BLaER1 (cell line): Measurements from ENCODE around the gene FOXN3.
A peak's percentile ranks its signal among the peaks of the same experiment; 100 is the strongest.

Source experiments
- H3K27ac ChIP-seq: shearing (Covaris generic); formaldehyde crosslinking; 2 replicates; pipeline ENCODE4 v1.8.1; 2022
- H3K27me3 ChIP-seq: shearing (Covaris generic); formaldehyde crosslinking; 2 replicates; pipeline ENCODE4 v1.8.1; 2022
- H3K36me3 ChIP-seq: shearing (Covaris generic); formaldehyde crosslinking; 2 replicates; pipeline ENCODE4 v1.8.1; 2022
- H3K4me1 ChIP-seq: shearing (Covaris generic); formaldehyde crosslinking; 2 replicates; pipeline ENCODE4 v1.8.1; 2022
- H3K4me2 ChIP-seq: shearing (Covaris generic); formaldehyde crosslinking; 2 replicates; pipeline ENCODE4 v1.8.1; 2022
- H3K4me3 ChIP-seq: shearing (Covaris generic); formaldehyde crosslinking; 2 replicates; pipeline ENCODE4 v1.8.1; 2022
- H3K9ac ChIP-seq: shearing (Covaris generic); formaldehyde crosslinking; 2 replicates; pipeline ENCODE4 v1.8.1; 2022
- H3K9me3 ChIP-seq: shearing (Covaris generic); formaldehyde crosslinking; 2 replicates; pipeline ENCODE4 v1.8.1; 2022
- H4K20me1 ChIP-seq: shearing (Covaris generic); formaldehyde crosslinking; 2 replicates; pipeline ENCODE4 v1.8.1; 2022
- Cebpa-rat ChIP-seq: shearing (Covaris generic); IDR thresholded peaks from 2 replicates; pipeline ENCODE4 v1.8.1; 2022

FOXN3 gene

DNA sequence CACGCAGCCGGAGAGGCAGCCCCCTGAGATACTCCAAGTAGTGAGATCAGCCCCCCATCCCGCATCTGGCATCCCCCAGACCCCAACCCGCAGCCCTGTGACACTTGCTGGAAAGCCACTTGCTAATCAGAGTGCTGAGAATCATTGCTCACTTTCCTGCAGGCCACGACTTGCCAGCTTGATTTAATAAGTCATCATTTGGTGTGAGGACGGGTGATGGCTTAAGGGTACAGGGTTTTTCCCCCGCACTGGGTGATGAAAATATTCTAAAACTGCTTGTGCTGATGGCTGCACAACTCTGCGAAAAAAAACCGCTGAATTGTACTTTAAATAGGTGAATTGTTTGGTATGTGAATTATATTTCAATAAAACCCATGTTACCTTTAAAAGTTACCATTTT lies 171.2 kb downstream of the FOXN3 start:
- H3K9me3 ChIP-seq, result peaks cover 7% of the 10 kb centered on the region
- H3K9ac ChIP-seq, result no peak overlapping the region
- H3K27ac ChIP-seq, result no peak overlapping the region
- no peak overlapping the region for H3K4me3 ChIP-seq
- no peak overlapping the region for H3K4me2 ChIP-seq
- no peaks in the 10 kb centered on the region for H3K27me3 ChIP-seq
- TF ChIP-seq Cebpa-rat, result no peak
- peaks cover 62% of the 10 kb centered on the region for H4K20me1 ChIP-seq
- H3K4me1 ChIP-seq, result peaks cover 76% of the 10 kb centered on the region
- peaks cover 35% of the 10 kb centered on the region for H3K36me3 ChIP-seq

DNA sequence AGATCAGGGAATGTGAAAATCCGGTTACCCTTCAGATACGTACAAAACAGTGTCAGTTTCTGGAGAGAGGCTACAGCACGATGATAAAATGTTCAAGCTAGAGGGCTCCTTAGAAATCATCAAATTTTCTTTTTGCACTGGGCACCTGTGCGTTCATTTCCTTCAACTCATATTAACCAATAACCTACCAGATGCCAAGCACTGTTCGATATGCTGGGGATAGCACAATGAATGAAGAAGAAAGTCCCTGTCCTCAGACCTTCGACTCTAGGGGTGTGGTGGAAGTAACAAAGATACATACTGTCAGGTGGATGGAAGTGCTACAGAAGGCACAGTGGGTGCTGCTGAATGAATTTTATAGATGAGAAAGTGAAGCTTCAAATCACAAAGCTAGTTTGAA lies 172.3 kb downstream of the FOXN3 start:
- H3K27me3 ChIP-seq, result no peaks in the 10 kb centered on the region
- H3K36me3 ChIP-seq, result peaks cover 25% of the 10 kb centered on the region
- H4K20me1 ChIP-seq, result peaks cover 73% of the 10 kb centered on the region
- H3K4me3 ChIP-seq, result no peak overlapping the region
- no peak overlapping the region for H3K9ac ChIP-seq
- H3K9me3 ChIP-seq, result no peaks in the 10 kb centered on the region
- H3K4me1 ChIP-seq, result peaks cover 79% of the 10 kb centered on the region
- peak overlapping the region; percentile 82 for H3K4me2 ChIP-seq
- no peak overlapping the region for H3K27ac ChIP-seq
- TF ChIP-seq Cebpa-rat, result no peak

DNA sequence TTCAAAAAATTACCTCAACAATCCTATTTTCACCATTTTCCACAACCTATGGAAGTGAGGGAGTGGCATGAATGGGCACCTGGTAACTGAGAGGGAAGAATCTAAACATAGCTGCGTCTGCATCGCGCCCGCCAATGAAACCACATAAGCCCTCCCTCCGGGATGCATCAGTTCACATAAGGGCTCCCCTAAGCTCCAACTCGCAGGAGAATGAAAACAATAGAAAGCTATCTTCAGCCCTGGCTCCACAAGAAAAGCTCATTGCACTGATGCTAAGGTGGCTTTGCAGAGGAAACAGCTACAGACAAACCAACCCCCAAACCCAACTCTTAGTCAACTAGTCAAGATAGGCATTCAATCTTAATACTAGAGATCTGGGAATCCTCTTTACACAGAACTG lies 173.3 kb downstream of the FOXN3 start:
- no peak for TF ChIP-seq Cebpa-rat
- Histone ChIP-seq H3K9ac (peak overlapping the region; percentile 30; the same call in 1 of the 2 replicates), H3K9me3 (no peaks in the 10 kb centered on the region), H3K36me3 (peaks cover 15% of the 10 kb centered on the region; the same call in 1 of the 2 replicates), H3K4me1 (peaks cover 79% of the 10 kb centered on the region), H3K27ac (peak overlapping the region; percentile 40; the same call in 1 of the 2 replicates), H3K4me2 (peak overlapping the region; percentile 82), H3K4me3 (no peak overlapping the region), H3K27me3 (no peaks in the 10 kb centered on the region), H4K20me1 (peaks cover 76% of the 10 kb centered on the region)

- Histone ChIP-seq H3K36me3 (peaks cover 15% of the 10 kb centered on the region; the same call in 1 of the 2 replicates), H3K9me3 (no peaks in the 10 kb centered on the region), H3K9ac (peak overlapping the region; percentile 30; the same call in 1 of the 2 replicates), H4K20me1 (peaks cover 75% of the 10 kb centered on the region), H3K27ac (peak overlapping the region; percentile 40; the same call in 1 of the 2 replicates), H3K4me1 (peaks cover 76% of the 10 kb centered on the region), H3K4me3 (no peak overlapping the region), H3K27me3 (no peaks in the 10 kb centered on the region), H3K4me2 (peak overlapping the region; percentile 82)
- TF ChIP-seq Cebpa-rat, result no peak
Observed at GRCh38 chr14:89243286-89243685, 173.7 kb downstream of the FOXN3 start.

DNA sequence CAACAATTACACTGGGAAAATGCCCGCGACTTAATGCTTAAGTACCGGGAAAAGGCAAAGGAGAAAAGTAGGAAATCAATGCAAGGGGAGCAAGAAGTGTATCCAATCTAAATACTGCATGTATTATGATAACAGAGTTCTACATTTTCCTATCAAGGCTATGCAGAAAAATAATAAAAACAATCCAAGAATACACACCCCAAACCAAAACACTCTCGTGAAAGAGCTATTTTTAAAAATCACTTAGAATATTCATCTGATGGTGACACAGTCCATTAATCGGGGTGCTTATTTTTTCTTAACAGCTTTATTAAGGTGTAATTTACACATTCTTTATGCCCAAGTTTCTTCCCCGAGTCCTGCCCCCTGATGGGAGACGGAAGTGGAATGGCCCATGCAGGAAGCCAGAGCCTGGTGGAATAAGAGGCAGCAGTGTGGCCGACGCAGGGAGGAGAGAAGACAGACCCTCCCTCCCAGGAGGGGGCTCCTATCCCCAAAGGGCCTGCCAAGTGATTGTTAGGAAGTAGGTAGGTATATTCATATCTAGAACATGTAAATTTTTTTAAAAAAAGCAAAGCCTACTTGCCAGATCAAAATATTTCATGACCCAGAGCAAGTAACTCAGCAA lies 174.3 kb downstream of the FOXN3 start:
- Histone ChIP-seq H3K4me1 (peaks cover 74% of the 10 kb centered on the region), H3K27me3 (no peaks in the 10 kb centered on the region), H3K9me3 (no peaks in the 10 kb centered on the region), H3K36me3 (peaks cover 13% of the 10 kb centered on the region; the same call in 1 of the 2 replicates), H4K20me1 (peaks cover 75% of the 10 kb centered on the region), H3K4me3 (no peak overlapping the region), H3K27ac (peak overlapping the region; percentile 40; the same call in 1 of the 2 replicates), H3K4me2 (peak overlapping the region; percentile 82), H3K9ac (peak overlapping the region; percentile 30; the same call in 1 of the 2 replicates)
- no peak for TF ChIP-seq Cebpa-rat

GRCh38 chr14:89241934-89242651 lies 174.9 kb downstream of the FOXN3 start:
- no peak overlapping the region for H3K9ac ChIP-seq
- H4K20me1 ChIP-seq, result peaks cover 80% of the 10 kb centered on the region
- H3K27ac ChIP-seq, result no peak overlapping the region
- H3K4me1 ChIP-seq, result peaks cover 81% of the 10 kb centered on the region
- H3K9me3 ChIP-seq, result no peaks in the 10 kb centered on the region
- no peak overlapping the region for H3K4me3 ChIP-seq
- H3K36me3 ChIP-seq, result 0 out of 2 replicates have a peak, but pooled peaks cover 8% of the 10 kb centered on the region
- H3K4me2 ChIP-seq, result peak overlapping the region; percentile 82
- H3K27me3 ChIP-seq, result no peaks in the 10 kb centered on the region
- TF ChIP-seq Cebpa-rat, result no peak

DNA sequence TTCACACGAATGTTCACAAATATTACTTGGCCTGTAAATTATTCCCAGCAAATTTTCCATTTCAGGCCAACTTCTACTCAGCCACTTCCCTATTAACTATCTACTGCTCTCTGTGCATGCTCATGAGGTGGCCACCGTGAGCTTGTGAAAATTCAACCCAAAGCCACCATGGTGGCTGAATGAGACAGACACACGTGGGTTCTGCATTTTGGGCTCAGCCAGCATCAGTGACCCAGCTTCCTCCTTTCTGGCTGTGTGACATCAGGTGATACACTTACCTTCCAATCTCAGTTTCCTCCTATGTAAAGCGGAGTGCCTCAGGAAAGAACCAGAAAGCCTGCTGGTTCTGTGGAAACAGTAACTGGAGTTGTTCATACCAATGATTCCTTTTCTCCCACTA lies 175.8 kb downstream of the FOXN3 start:
- Histone ChIP-seq H3K9me3 (no peaks in the 10 kb centered on the region), H3K9ac (no peak overlapping the region), H3K4me3 (no peak overlapping the region), H4K20me1 (peaks cover 88% of the 10 kb centered on the region), H3K4me2 (peak overlapping the region; percentile 64; the same call in 1 of the 2 replicates), H3K27me3 (no peaks in the 10 kb centered on the region), H3K27ac (no peak overlapping the region), H3K36me3 (0 out of 2 replicates have a peak, but pooled peaks cover 8% of the 10 kb centered on the region), H3K4me1 (peaks cover 89% of the 10 kb centered on the region)
- no peak for TF ChIP-seq Cebpa-rat

- no peak for TF ChIP-seq Cebpa-rat
- Histone ChIP-seq H4K20me1 (peaks cover 89% of the 10 kb centered on the region), H3K4me2 (peak overlapping the region; percentile 64)
Observed at GRCh38 chr14:89240414-89240813, 176.6 kb downstream of the FOXN3 start.

DNA sequence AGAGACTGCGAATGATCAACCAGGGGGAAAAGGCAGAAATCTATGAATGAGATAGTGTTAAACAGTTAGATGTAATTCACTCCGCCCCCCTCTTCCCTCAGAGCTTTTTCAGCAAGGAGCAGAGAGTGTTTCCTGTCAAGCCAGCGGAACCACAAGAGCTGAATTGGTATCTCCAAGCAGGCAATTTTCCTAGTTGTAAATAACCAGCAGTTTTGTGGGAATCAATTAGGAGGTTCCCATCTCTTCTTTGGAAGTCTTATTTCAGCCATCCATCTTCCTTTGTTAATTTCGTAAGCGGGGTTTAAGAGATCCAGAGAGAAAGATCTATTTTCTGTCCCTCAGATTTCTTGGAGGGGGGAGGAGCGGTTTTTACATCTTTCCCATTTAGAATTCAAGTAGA lies 178.0 kb downstream of the FOXN3 start:
- H3K27me3 ChIP-seq, result no peaks in the 10 kb centered on the region
- H3K4me2 ChIP-seq, result peak overlapping the region; percentile 6; the same call in 1 of the 2 replicates
- H3K4me1 ChIP-seq, result peaks cover 76% of the 10 kb centered on the region
- no peak overlapping the region for H3K27ac ChIP-seq
- H3K36me3 ChIP-seq, result peaks cover 21% of the 10 kb centered on the region; the same call in 1 of the 2 replicates
- H4K20me1 ChIP-seq, result peaks cover 79% of the 10 kb centered on the region
- peaks cover 12% of the 10 kb centered on the region; the same call in 1 of the 2 replicates for H3K9me3 ChIP-seq
- TF ChIP-seq Cebpa-rat, result no peak
- no peak overlapping the region for H3K4me3 ChIP-seq
- no peak overlapping the region for H3K9ac ChIP-seq

More at GRCh38 chr14:89240414-89240813, 176.6 kb downstream of the FOXN3 start:
- no peaks in the 10 kb centered on the region for H3K27me3 ChIP-seq
- H3K36me3 ChIP-seq, result peaks cover 14% of the 10 kb centered on the region; the same call in 1 of the 2 replicates
- peaks cover 89% of the 10 kb centered on the region for H3K4me1 ChIP-seq
- no peak overlapping the region for H3K4me3 ChIP-seq
- H3K9me3 ChIP-seq, result peaks cover 6% of the 10 kb centered on the region; the same call in 1 of the 2 replicates
- H3K9ac ChIP-seq, result no peak overlapping the region
- 0 out of 2 replicates have a peak overlapping the region, but pooled peaks have one; percentile 27 for H3K27ac ChIP-seq
